Activated CD4-positive, CD25-positive, alpha-beta regulatory T cell treated with anti-CD3 and anti-CD28 coated beads, Interleukin-2, amount 50 U/mL, for 72 hours (primary cell): ENCODE results near the gene UTF1.
"Not testable (repeated sequence)": the region's sequence is repeated elsewhere in the genome, so short reads cannot be mapped to it uniquely, and the experiment has no call there.

Experiments
- DNase-seq: peaks from one replicate; pipeline ENCODE4 v3.0.0; 2021

Gene UTF1

GRCh38 chr10:133229265-133230043, 563 bp upstream of the UTF1 start:
- no peak for DNase-seq

GRCh38 chr10:133230387-133231195, 574 bp downstream of the UTF1 start:
- no peak for DNase-seq

GRCh38 chr10:133231244-133231945, 1.4 kb downstream of the UTF1 start:
- DNase-seq: no peak

GRCh38 chr10:133231946-133232574, 2.0 kb downstream of the UTF1 start:
- no peak for DNase-seq

- not testable (repeated sequence) for DNase-seq
Measured at GRCh38 chr10:133234796-133235195, 4.8 kb downstream of the UTF1 start.

GRCh38 chr10:133235265-133235855, 5.3 kb downstream of the UTF1 start:
- no peak for DNase-seq

GRCh38 chr10:133235932-133236331, 5.9 kb downstream of the UTF1 start:
- no peak for DNase-seq

GRCh38 chr10:133236401-133237240, 6.6 kb downstream of the UTF1 start:
- no peak for DNase-seq

GRCh38 chr10:133237241-133237587, 7.2 kb downstream of the UTF1 start:
- no peak for DNase-seq

- DNase-seq: no peak
Measured at GRCh38 chr10:133237588-133238465, 7.8 kb downstream of the UTF1 start, which contains the start of gene VENTX. TSS of gene VENTX (plus strand) at chr10:133237855. CDS start at chr10:133237915, 60 bp downstream.

- no peak for DNase-seq
Measured at GRCh38 chr10:133238466-133238804, 8.4 kb downstream of the UTF1 start.

- no peak for DNase-seq
Measured at GRCh38 chr10:133239990-133240389, 10.0 kb downstream of the UTF1 start.

- no peak for DNase-seq
Measured at GRCh38 chr10:133241501-133242205, 11.6 kb downstream of the UTF1 start.

GRCh38 chr10:133242611-133243356, 12.8 kb downstream of the UTF1 start:
- DNase-seq: no peak

GRCh38 chr10:133243593-133243992, 13.6 kb downstream of the UTF1 start:
- DNase-seq: no peak

GRCh38 chr10:133245439-133246235, 15.6 kb downstream of the UTF1 start:
- no peak for DNase-seq

GRCh38 chr10:133246236-133246626, 16.2 kb downstream of the UTF1 start:
- no peak for DNase-seq

- DNase-seq: no peak
Measured at GRCh38 chr10:133247681-133248333, 17.8 kb downstream of the UTF1 start.
